IPS-15b (cell line): Measurements from ENCODE around the gene CYB5A.
"Not testable (repeated sequence)": the region's sequence is repeated elsewhere in the genome, so short reads cannot be mapped to it uniquely, and the experiment has no call there.

ENCODE experiments used
- H3K27me3 ChIP-seq: one replicate; pipeline ENCODE4 v1.6.1; 2013; ENCODE audit warnings: low read length; ENCODE audit not compliant: control insufficient read depth, insufficient read depth
- H3K36me3 ChIP-seq: one replicate; pipeline ENCODE4 v1.6.1; 2013; ENCODE audit warnings: low read length; ENCODE audit not compliant: control insufficient read depth, insufficient read depth
- H3K4me1 ChIP-seq: one replicate; pipeline ENCODE4 v1.6.1; 2013; ENCODE audit warnings: mild to moderate bottlenecking, low read length; ENCODE audit not compliant: control insufficient read depth, insufficient read depth
- H3K4me3 ChIP-seq: one replicate; pipeline ENCODE4 v1.5.1; 2013; ENCODE audit warnings: low read depth, low read length
- H3K9ac ChIP-seq: one replicate; pipeline ENCODE4 v1.6.1; 2013; ENCODE audit warnings: low read depth, mild to moderate bottlenecking, low read length
- H3K9me3 ChIP-seq: one replicate; pipeline ENCODE4 v1.6.1; 2013; ENCODE audit warnings: mild to moderate bottlenecking, low read length; ENCODE audit not compliant: control insufficient read depth, insufficient read depth

The CYB5A gene

DNA sequence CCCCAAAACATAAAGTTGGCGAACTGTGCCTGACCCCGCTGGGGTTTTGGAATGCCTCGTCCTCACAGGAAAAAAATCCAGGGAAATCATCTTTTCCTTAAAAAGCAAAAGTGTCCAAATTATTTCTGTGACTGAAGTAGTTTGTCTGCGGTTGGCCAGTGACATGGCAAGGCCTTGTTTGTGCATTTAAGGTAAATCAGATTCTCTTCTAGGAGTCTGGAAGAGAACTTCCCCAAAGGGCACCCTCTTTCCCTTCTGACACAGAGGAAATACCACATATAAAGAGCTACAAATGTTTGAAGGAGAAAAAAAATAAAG, 737 bp upstream of the CYB5A start:
- Histone ChIP-seq H3K9me3 (no peaks in the 10 kb centered on the region), H3K4me1 (no peaks in the 10 kb centered on the region), H3K4me3 (peak overlapping the region; percentile 96), H3K9ac (no peak overlapping the region), H3K27me3 (peaks cover 3% of the 10 kb centered on the region), H3K36me3 (no peaks in the 10 kb centered on the region)

DNA sequence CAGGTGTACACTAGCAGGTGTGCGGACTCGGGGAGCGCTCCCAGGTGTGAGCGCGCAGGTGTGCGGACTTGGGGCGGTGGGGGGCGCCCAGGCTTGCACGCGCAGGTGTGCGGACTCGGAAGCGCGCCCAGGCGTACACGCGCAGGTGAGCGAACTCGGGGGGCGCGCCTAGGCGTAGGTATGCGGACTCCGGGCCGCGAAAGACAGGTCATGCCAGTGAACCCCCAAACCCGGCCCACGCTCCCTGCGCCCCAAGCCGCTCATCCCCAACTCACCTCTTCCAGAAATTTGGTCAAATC, 342 bp downstream of the CYB5A start:
- Histone ChIP-seq H3K4me3 (peak overlapping the region; percentile 96), H3K4me1 (no peaks in the 10 kb centered on the region), H3K9me3 (no peaks in the 10 kb centered on the region), H3K36me3 (no peaks in the 10 kb centered on the region), H3K27me3 (peaks cover 3% of the 10 kb centered on the region), H3K9ac (peak overlapping the region; percentile 54)

DNA sequence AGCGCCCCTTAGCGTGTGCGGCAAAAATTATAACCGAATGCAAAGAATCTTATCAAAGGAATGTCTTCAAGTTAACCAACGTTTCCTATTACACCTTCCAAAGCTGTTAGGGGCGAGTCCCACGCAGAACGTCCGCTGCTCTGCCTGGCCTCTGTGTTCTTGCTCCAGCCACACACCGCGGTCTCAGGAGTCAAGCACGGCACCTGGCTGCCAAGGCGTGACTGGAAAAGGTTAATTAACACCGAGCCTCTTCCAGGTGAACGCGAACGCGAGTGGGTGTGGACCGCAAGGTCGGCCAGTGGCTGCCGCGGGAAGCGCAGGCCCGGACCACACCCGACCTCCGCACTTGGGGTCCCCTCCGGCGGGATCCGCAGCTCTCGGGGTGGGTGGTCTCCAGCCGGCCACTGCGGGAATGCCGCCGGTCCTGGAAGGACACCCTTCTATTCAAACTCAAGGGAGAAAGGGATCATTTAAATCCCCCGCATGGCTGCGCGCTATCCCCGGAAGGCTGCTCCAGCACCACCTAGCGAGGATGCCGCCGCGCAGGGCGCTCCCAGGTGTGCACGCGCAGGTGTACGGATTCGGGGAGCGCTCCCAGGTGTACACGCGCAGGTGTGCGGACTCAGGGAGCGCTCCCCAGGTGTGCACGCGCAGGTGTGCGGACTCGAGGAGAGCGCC, 830 bp downstream of the CYB5A start:
- Histone ChIP-seq H3K4me3 (peak overlapping the region; percentile 96), H3K27me3 (peaks cover 3% of the 10 kb centered on the region), H3K9me3 (no peaks in the 10 kb centered on the region), H3K4me1 (no peaks in the 10 kb centered on the region), H3K9ac (no peak overlapping the region), H3K36me3 (no peaks in the 10 kb centered on the region)

DNA sequence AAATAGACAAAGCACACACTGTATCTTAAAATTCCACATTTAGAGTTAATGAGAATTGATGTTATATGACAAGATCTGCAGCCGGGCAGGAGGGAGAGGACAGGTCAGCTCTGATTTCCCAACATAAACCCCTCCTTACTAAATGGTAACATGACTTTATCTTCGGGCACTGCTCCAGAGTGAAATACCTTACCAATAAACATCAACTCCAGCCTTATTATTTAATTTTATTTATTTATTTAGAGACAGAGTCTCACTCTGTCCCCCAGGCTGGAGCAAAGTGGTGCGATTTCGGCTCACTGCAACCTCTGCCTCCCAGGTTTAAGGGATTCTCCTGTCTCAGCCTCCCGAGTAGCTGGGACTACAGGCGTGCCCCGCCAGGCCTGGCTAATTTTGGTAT, 1.7 kb downstream of the CYB5A start:
- Histone ChIP-seq H3K4me1 (no peaks in the 10 kb centered on the region), H3K9me3 (no peaks in the 10 kb centered on the region), H3K27me3 (peaks cover 3% of the 10 kb centered on the region), H3K36me3 (no peaks in the 10 kb centered on the region), H3K9ac (no peak overlapping the region), H3K4me3 (no peak overlapping the region)

DNA sequence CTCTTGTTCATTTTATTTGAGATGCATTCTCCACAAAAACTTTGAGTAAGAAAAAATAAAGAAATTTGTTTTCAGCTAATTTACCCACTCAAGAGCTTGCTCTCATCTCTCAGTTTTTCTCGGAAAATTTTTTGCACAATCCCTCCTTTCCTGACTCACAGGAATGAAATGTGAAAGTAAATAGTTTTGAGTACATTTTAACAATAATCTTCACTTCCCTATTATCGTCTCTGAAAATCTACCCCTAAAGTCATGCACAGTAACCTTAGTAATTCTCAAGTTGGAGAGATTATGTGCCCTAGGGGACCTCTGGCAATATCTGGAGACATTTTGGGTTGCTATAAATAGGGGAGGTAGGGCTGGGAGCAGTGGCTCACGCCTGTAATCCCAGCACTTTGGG, 2.6 kb downstream of the CYB5A start:
- Histone ChIP-seq H3K27me3 (peaks cover 3% of the 10 kb centered on the region), H3K9ac (no peak overlapping the region), H3K4me3 (no peak overlapping the region), H3K36me3 (no peaks in the 10 kb centered on the region), H3K4me1 (peaks cover 4% of the 10 kb centered on the region), H3K9me3 (no peaks in the 10 kb centered on the region)

DNA sequence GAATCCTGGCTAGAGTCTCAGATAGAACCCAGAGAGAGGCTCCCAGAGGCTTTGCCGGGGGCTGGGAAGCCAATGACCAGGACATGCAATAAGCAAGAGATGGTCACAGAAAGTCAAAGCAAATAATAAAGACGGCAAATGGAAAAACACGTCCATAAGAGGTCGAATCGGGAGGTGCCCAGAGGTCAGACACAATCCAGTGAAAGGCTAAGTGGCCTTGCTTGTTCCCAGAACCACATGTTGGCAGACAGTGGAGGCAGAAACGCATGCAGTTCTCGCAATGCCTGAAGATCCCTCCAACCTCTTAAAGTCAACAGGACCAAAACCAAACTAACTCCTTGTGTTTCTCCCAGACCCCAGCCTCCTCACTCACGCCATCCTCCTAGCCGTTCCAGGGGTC, 3.0 kb downstream of the CYB5A start:
- H3K4me3 ChIP-seq: no peak overlapping the region
- no peaks in the 10 kb centered on the region for H3K9me3 ChIP-seq
- H3K27me3 ChIP-seq: peaks cover 3% of the 10 kb centered on the region
- H3K36me3 ChIP-seq: no peaks in the 10 kb centered on the region
- no peak overlapping the region for H3K9ac ChIP-seq
- H3K4me1 ChIP-seq: peaks cover 4% of the 10 kb centered on the region

DNA sequence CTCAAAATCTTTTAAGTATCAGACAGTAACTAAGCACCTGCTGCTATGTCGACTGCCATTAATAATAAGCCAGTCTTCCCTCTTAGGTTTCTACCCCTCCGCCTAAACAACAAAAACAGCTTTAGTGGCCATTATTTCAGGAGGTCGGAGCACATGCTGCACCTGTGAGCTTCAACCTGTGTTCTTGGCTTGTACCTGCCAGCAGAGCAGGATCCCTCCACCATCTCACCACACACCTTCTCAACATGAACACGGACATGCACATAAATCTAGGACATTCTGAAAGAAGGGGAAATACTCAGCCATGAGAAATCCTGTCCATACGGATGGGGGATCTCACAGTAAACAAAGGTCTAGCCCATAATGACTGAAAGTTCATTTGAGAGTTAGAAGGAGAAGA, 3.7 kb downstream of the CYB5A start:
- no peak overlapping the region for H3K4me3 ChIP-seq
- H3K9me3 ChIP-seq: no peaks in the 10 kb centered on the region
- H3K36me3 ChIP-seq: no peaks in the 10 kb centered on the region
- H3K27me3 ChIP-seq: peaks cover 3% of the 10 kb centered on the region
- peaks cover 11% of the 10 kb centered on the region for H3K4me1 ChIP-seq
- no peak overlapping the region for H3K9ac ChIP-seq

DNA sequence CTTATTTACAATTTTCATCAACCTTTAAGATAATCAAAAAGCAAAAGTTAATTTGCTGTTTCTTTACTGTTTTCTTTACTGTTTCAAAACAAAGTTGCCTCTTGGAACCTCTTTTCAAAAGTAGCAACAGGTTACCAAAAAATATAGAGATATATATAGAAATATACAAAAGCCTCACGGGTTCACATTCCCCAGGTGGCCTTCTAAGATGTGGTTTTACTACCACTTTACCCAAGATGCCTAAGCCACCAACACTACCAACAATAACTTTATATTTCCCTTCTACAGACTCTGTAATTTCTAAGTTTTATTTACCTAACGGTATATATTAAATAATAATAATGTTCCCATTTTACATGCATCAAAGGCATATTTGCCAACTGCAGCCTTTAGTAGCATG, 4.9 kb downstream of the CYB5A start:
- Histone ChIP-seq H3K36me3 (no peaks in the 10 kb centered on the region), H3K27me3 (no peaks in the 10 kb centered on the region), H3K9me3 (no peaks in the 10 kb centered on the region), H3K4me1 (peaks cover 22% of the 10 kb centered on the region), H3K4me3 (no peak overlapping the region), H3K9ac (no peak overlapping the region)

DNA sequence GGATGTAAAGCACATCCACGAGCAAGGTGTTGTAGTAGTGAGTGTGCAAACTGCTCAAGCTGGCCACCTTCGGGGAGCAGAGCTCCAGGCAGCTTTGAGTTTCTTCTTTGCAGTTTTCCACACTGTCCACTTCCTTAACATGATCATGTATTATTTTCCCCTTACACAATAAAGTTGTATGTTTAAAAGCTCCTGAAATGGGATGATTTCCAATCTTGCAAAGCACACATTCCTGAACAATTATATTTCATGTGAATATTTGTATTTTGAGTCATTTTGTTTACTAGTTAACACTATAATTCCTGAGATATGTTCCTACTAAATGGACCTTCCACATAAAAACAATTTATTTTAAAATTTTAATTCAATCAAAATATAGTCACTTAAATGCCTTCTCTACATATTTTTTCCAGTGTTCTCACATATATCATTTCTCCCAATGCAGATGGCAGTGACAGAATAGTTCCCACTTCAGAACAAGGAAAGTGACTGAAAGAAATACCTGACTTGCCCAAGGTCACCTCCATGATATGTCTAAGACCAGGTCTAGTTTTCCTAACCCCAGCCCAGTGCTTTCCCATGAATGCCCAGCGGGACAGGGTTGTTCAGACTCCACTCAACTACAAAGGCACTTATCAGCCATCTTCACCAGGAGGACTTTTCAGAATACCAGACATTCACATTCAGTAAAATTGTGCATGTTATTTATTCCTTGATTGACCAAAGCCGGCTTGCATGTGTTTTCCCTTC, 5.5 kb downstream of the CYB5A start:
- H3K4me1 ChIP-seq: peaks cover 25% of the 10 kb centered on the region
- H3K36me3 ChIP-seq: no peaks in the 10 kb centered on the region
- no peaks in the 10 kb centered on the region for H3K27me3 ChIP-seq
- H3K4me3 ChIP-seq: no peak overlapping the region
- H3K9me3 ChIP-seq: no peaks in the 10 kb centered on the region
- no peak overlapping the region for H3K9ac ChIP-seq

DNA sequence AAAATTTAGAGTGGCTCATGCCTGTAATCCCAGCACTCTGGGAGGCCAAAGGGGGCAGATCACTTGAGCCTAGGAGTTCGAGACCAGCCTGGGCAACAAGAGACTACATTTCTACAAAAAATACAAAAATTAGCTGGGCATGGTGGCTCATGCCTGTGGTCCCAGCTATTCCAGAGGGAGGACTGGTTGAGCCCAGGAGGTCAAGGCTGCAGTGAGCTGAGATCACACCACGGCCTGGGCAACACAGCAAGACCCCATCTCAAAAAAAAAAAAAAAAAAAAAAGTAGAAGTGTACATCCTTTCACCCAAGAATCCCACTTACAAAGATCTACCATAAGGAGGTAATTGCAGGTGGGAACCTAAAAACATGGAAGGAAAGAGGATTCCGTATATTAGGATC, 6.2 kb downstream of the CYB5A start:
- H3K9me3 ChIP-seq, H3K27me3 ChIP-seq, H3K9ac ChIP-seq, H3K36me3 ChIP-seq, H3K4me3 ChIP-seq: not testable (repeated sequence)
- peaks cover 30% of the 10 kb centered on the region for H3K4me1 ChIP-seq

DNA sequence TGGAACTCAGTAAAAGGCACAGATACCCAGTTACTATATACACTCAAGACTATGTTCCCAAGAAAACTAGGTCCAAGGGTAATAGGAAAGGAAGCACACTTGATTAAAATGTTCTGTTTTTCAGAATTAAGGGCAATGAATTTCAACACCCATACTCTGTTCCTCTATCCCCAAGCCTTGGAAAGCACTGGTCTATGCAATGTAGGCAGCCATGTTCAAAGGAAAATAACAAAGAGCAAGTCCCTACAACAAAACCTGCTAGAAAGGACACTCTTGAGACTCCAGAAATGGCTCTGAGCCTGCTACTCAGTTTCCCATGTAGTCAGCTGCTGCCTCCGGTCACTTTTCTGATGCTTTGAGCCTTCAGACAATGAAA, 6.8 kb downstream of the CYB5A start:
- no peak overlapping the region for H3K9ac ChIP-seq
- no peaks in the 10 kb centered on the region for H3K36me3 ChIP-seq
- no peak overlapping the region for H3K4me3 ChIP-seq
- peaks cover 30% of the 10 kb centered on the region for H3K4me1 ChIP-seq
- H3K27me3 ChIP-seq: no peaks in the 10 kb centered on the region
- H3K9me3 ChIP-seq: no peaks in the 10 kb centered on the region

DNA sequence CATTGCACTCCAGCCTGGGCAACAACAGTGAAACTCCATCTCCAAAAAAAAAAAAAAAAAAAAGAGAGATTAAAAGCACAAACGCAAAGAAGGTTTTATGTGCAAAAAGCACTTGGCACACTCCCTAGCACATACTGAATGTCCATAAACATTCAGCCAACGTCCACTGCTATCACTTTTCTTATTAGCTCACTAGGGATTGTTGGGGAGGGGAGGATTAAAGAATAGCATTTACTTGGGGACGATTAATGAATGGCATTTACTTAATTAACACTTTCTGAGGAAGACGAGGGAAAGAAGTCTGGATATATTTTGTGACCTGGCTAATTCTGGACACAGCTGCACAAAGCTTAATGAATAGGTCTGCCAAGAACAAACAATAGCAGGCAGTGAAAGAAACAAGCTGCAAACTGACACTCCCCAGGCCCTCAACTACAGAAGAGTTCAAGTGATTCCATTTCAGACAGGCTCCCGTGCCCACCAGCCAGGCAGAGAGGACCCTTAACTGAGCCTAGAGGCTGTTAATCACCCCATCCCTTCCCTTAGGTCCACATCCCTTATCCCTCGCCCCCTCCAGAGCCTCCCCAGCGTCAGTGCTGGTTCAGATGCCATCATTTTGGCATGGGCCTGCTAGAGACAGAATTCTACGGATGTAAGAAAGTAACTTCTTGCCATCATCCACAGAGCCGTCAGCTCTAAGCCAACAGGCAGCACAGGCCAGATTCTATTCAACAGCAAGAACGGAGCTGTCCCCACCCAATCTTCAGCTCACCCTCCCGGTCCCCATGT, 7.4 kb downstream of the CYB5A start:
- Histone ChIP-seq H3K4me1 (peaks cover 30% of the 10 kb centered on the region), H3K9ac (no peak overlapping the region), H3K9me3 (no peaks in the 10 kb centered on the region), H3K27me3 (no peaks in the 10 kb centered on the region), H3K4me3 (no peak overlapping the region), H3K36me3 (no peaks in the 10 kb centered on the region)
